Trophoblast cell (in vitro differentiated cells and primary cell): ENCODE data around the gene CST1.
"Not testable (repeated sequence)": the region's sequence is repeated elsewhere in the genome, so short reads cannot be mapped to it uniquely, and the experiment has no call there.

Source experiments
- DNase-seq, 2 donors: peaks; one replicate each; pipeline ENCODE4 v3.0.0-alpha.2; 2016
- H2AFZ ChIP-seq: 2 replicates; pipeline ENCODE4 v1.6.1; 2013; ENCODE audit warnings: low read length, moderate library complexity, mild to moderate bottlenecking; ENCODE audit not compliant: insufficient read depth, poor library complexity
- H2AK5ac ChIP-seq: 2 replicates; pipeline ENCODE4 v1.6.1; 2013; ENCODE audit warnings: mild to moderate bottlenecking, low read length
- H2BK120ac ChIP-seq: 2 replicates; pipeline ENCODE4 v1.6.1; 2013; ENCODE audit warnings: low read length, mild to moderate bottlenecking, moderate library complexity; ENCODE audit not compliant: insufficient read depth, poor library complexity
- H2BK12ac ChIP-seq: 2 replicates; pipeline ENCODE4 v1.6.1; 2013; ENCODE audit warnings: mild to moderate bottlenecking, low read length, moderate library complexity
- H2BK5ac ChIP-seq: 2 replicates; pipeline ENCODE4 v1.6.1; 2013; ENCODE audit warnings: low read length, low read depth, moderate library complexity, mild to moderate bottlenecking; ENCODE audit not compliant: poor library complexity
- H3K14ac ChIP-seq: 2 replicates; pipeline ENCODE4 v1.6.1; 2013; ENCODE audit warnings: mild to moderate bottlenecking, low read length
- H3K18ac ChIP-seq: 2 replicates; pipeline ENCODE4 v1.6.1; 2013; ENCODE audit warnings: mild to moderate bottlenecking, low read length
- H3K23ac ChIP-seq: 2 replicates; pipeline ENCODE4 v1.6.1; 2013; ENCODE audit warnings: low read length
- H3K27ac ChIP-seq: 2 replicates; pipeline ENCODE4 v1.5.1; 2013; ENCODE audit warnings: low read depth, mild to moderate bottlenecking, inconsistent platforms, low read length, moderate library complexity
- H3K27me3 ChIP-seq: 2 replicates; pipeline ENCODE4 v1.6.1; 2013; ENCODE audit warnings: inconsistent platforms, mild to moderate bottlenecking, low read length, moderate library complexity; ENCODE audit not compliant: insufficient read depth
- H3K36me3 ChIP-seq, 2 experiments: 1 replicate in 1 of 2; 2 replicates in 1 of 2; pipeline ENCODE4 v1.6.1; 2013; ENCODE audit warnings: low read length in 2 of 2, mild to moderate bottlenecking in 2 of 2, moderate library complexity in 1 of 2; ENCODE audit not compliant: insufficient read depth in 2 of 2, control insufficient read depth in 1 of 2
- H3K4ac ChIP-seq: 2 replicates; pipeline ENCODE4 v1.6.1; 2013; ENCODE audit warnings: low read depth, mild to moderate bottlenecking, low read length, moderate library complexity
- H3K4me1 ChIP-seq, 2 experiments: 1 replicate in 1 of 2; 2 replicates in 1 of 2; pipeline ENCODE4 v1.6.1; 2013; ENCODE audit warnings: low read length in 2 of 2, mild to moderate bottlenecking in 2 of 2, moderate library complexity in 1 of 2; ENCODE audit not compliant: insufficient read depth in 2 of 2, control insufficient read depth in 1 of 2
- H3K4me2 ChIP-seq: 2 replicates; pipeline ENCODE4 v1.6.1; 2013; ENCODE audit warnings: inconsistent platforms, mild to moderate bottlenecking, low read length, moderate library complexity
- H3K4me3 ChIP-seq: 2 replicates; pipeline ENCODE4 v1.5.1; 2013; ENCODE audit warnings: mild to moderate bottlenecking, low read depth, low read length, inconsistent platforms
- H3K79me1 ChIP-seq: one replicate; pipeline ENCODE4 v1.6.1; 2013; ENCODE audit warnings: low read length
- H3K79me2 ChIP-seq: 2 replicates; pipeline ENCODE4 v1.6.1; 2013; ENCODE audit warnings: low read length, mild to moderate bottlenecking; ENCODE audit not compliant: control insufficient read depth, insufficient read depth, poor library complexity
- H3K9ac ChIP-seq: 2 replicates; pipeline ENCODE4 v1.6.1; 2013; ENCODE audit warnings: mild to moderate bottlenecking, low read length
- H3K9me3 ChIP-seq: 2 replicates; pipeline ENCODE4 v1.6.1; 2013; ENCODE audit warnings: low read depth, mild to moderate bottlenecking, control low read depth, inconsistent platforms, low read length; ENCODE audit not compliant: insufficient read depth
- H4K12ac ChIP-seq: 2 replicates; pipeline ENCODE4 v1.6.1; 2013; ENCODE audit warnings: low read depth, mild to moderate bottlenecking, low read length, moderate library complexity
- H4K8ac ChIP-seq: 2 replicates; pipeline ENCODE4 v1.6.1; 2013; ENCODE audit warnings: low read depth, mild to moderate bottlenecking, low read length, moderate library complexity
- H4K91ac ChIP-seq: one replicate; pipeline ENCODE4 v1.6.1; 2013; ENCODE audit warnings: low read depth, mild to moderate bottlenecking, low read length, moderate library complexity
- WGBS: extraction: QIAGEN DNeasy Blood & Tissue Kit; methylation state at CpG from one replicate; pipeline ENCODE4 v1.1.7; 2013; ENCODE audit warnings: missing lambda C conversion rate; ENCODE audit not compliant: insufficient read length, insufficient coverage; ENCODE audit errors: extremely low coverage; 5-methylcytosine and 5-hydroxymethylcytosine counted together

Gene CST1

GRCh38 chr20:23794065-23794464, 43.3 kb upstream of the CST1 start:
- no peak overlapping the region for H3K23ac ChIP-seq
- H2BK12ac ChIP-seq, result no peak overlapping the region
- H3K18ac ChIP-seq, result no peak overlapping the region
- H3K4me2 ChIP-seq, result no peak overlapping the region
- H3K27ac ChIP-seq, result no peak overlapping the region
- no peaks in the 10 kb centered on the region for H3K27me3 ChIP-seq
- H2AK5ac ChIP-seq, result no peak overlapping the region
- no peaks in the 10 kb centered on the region for H3K36me3 ChIP-seq
- no peak overlapping the region for H3K4ac ChIP-seq
- DNase-seq, result no peak
- no peaks in the 10 kb centered on the region for H3K9me3 ChIP-seq
- no peak overlapping the region for H4K91ac ChIP-seq
- WGBS, result no CpG with 5 or more reads among the region's 7 CpGs
- H3K4me1 ChIP-seq, result no peaks in the 10 kb centered on the region
- no peak overlapping the region for H2BK120ac ChIP-seq
- H4K8ac ChIP-seq, result no peak overlapping the region
- H4K12ac ChIP-seq, result no peak overlapping the region
- no peak overlapping the region for H3K14ac ChIP-seq
- no peak overlapping the region for H2BK5ac ChIP-seq
- no peak overlapping the region for H2AFZ ChIP-seq
- no peak overlapping the region for H3K9ac ChIP-seq
- H3K4me3 ChIP-seq, result no peak overlapping the region
- no peaks in the 10 kb centered on the region for H3K79me1 ChIP-seq
- H3K79me2 ChIP-seq, result no peaks in the 10 kb centered on the region

GRCh38 chr20:23783447-23783846, 32.7 kb upstream of the CST1 start:
- Histone ChIP-seq H3K79me2 (no peaks in the 10 kb centered on the region), H4K91ac (no peak overlapping the region)

GRCh38 chr20:23782366-23782983, 31.7 kb upstream of the CST1 start:
- no peaks in the 10 kb centered on the region for H3K4me1 ChIP-seq
- H2BK5ac ChIP-seq, result no peak overlapping the region
- no peak overlapping the region for H3K27ac ChIP-seq
- DNase-seq, result peak in 1 of 2 donors; percentile 12
- H2AK5ac ChIP-seq, result no peak overlapping the region
- H3K23ac ChIP-seq, result no peak overlapping the region
- no peak overlapping the region for H3K4me2 ChIP-seq
- H3K18ac ChIP-seq, result no peak overlapping the region
- no peaks in the 10 kb centered on the region for H3K36me3 ChIP-seq
- WGBS, result no CpG with 5 or more reads among the region's 8 CpGs
- H4K8ac ChIP-seq, result no peak overlapping the region
- no peak overlapping the region for H3K9ac ChIP-seq
- no peak overlapping the region for H4K12ac ChIP-seq
- H4K91ac ChIP-seq, result no peak overlapping the region
- no peak overlapping the region for H2BK12ac ChIP-seq
- H3K9me3 ChIP-seq, result no peaks in the 10 kb centered on the region
- no peaks in the 10 kb centered on the region for H3K27me3 ChIP-seq
- H3K79me1 ChIP-seq, result no peaks in the 10 kb centered on the region
- no peak overlapping the region for H2BK120ac ChIP-seq
- H3K4me3 ChIP-seq, result no peak overlapping the region
- H2AFZ ChIP-seq, result no peak overlapping the region
- no peak overlapping the region for H3K14ac ChIP-seq
- no peak overlapping the region for H3K4ac ChIP-seq
- no peaks in the 10 kb centered on the region for H3K79me2 ChIP-seq

More at GRCh38 chr20:23783447-23783846, 32.7 kb upstream of the CST1 start:
- Histone ChIP-seq H4K8ac (no peak overlapping the region), H3K4me3 (no peak overlapping the region), H2BK120ac (no peak overlapping the region), H2AFZ (no peak overlapping the region), H4K12ac (no peak overlapping the region), H3K27ac (no peak overlapping the region), H3K14ac (no peak overlapping the region), H3K18ac (no peak overlapping the region), H3K36me3 (no peaks in the 10 kb centered on the region), H3K23ac (no peak overlapping the region), H3K9me3 (no peaks in the 10 kb centered on the region), H2BK5ac (no peak overlapping the region), H2BK12ac (no peak overlapping the region), H3K9ac (no peak overlapping the region), H3K4me2 (no peak overlapping the region), H3K27me3 (no peaks in the 10 kb centered on the region), H3K4me1 (no peaks in the 10 kb centered on the region), H3K4ac (no peak overlapping the region), H2AK5ac (no peak overlapping the region), H3K79me1 (no peaks in the 10 kb centered on the region)
- WGBS, result no CpG with 5 or more reads among the region's 1 CpG
- no peak for DNase-seq

GRCh38 chr20:23778676-23779075, 27.9 kb upstream of the CST1 start:
- H3K79me2 ChIP-seq, H3K4ac ChIP-seq, H3K18ac ChIP-seq, H4K12ac ChIP-seq, H3K36me3 ChIP-seq, H3K27ac ChIP-seq, H3K9me3 ChIP-seq, H2BK5ac ChIP-seq, H3K4me1 ChIP-seq, H2BK120ac ChIP-seq, DNase-seq, H3K9ac ChIP-seq, H3K14ac ChIP-seq, H3K27me3 ChIP-seq, H3K4me2 ChIP-seq, H3K79me1 ChIP-seq, H3K4me3 ChIP-seq, H4K8ac ChIP-seq, H2AFZ ChIP-seq, H3K23ac ChIP-seq, H2AK5ac ChIP-seq, H2BK12ac ChIP-seq, H4K91ac ChIP-seq: not testable (repeated sequence)
